PC-9 (cell line): ENCODE results near the gene ALG14. TPM values are rescaled to one million over a fixed set of nuclear protein-coding genes. Genes with fewer than 3 reads are reported as not detected.

Experiments
- BruUV-seq: library from RNA; stranded (reverse); fragments of 400-500 nt; replicated peaks from 2 replicates; lab custom pipeline; 2021; lab: Mats Ljungman, UMichigan
- CTCF ChIA-PET: fragments of 300-600 bp; sonication (Branson Sonifier 250); formaldehyde crosslinking; loops from one replicate; lab custom pipeline; 2022; ENCODE audit warnings: antibody characterized with exemption; lab: Charles Lee
- POLR2A ChIA-PET: fragments of 300-600 bp; sonication (Branson Sonifier 250); formaldehyde crosslinking; loops from one replicate; lab custom pipeline; 2022; ENCODE audit warnings: antibody characterized with exemption; ENCODE audit not compliant: unreplicated experiment; lab: Charles Lee
- DNase-seq, 2 experiments: peaks; one replicate each; pipeline versions ENCODE4 v3.0.0 to v3.0.0-alpha.2; 2015 to 2022; ENCODE audit warnings: mixed read lengths in 1 of 2
- H2AFZ ChIP-seq: fragments of 200-600 bp; sonication (generic); 2 replicates; pipeline ENCODE4 v1.8.1; 2017; ENCODE audit warnings: antibody characterized with exemption
- H3F3A ChIP-seq: fragments of 200-600 bp; sonication (generic); 2 replicates; pipeline ENCODE4 v1.8.1; 2017; ENCODE audit warnings: antibody characterized with exemption, mild to moderate bottlenecking, low read depth; ENCODE audit not compliant: insufficient read depth
- H3K27ac ChIP-seq: fragments of 200-600 bp; sonication (generic); 2 replicates; pipeline ENCODE4 v1.6.1; 2016; ENCODE audit warnings: mixed run types
- H3K27me3 ChIP-seq: fragments of 200-600 bp; sonication (generic); 2 replicates; pipeline ENCODE4 v1.6.1; 2016; ENCODE audit warnings: low read depth, mixed run types; ENCODE audit not compliant: insufficient read depth
- H3K36me3 ChIP-seq: fragments of 200-600 bp; sonication (generic); 2 replicates; pipeline ENCODE4 v1.6.1; 2016; ENCODE audit warnings: low read depth, mixed run types
- H3K4me1 ChIP-seq: fragments of 200-600 bp; sonication (generic); replicated peaks from 2 replicates; pipeline ENCODE4 v1.6.1; 2016; ENCODE audit warnings: mixed run types; ENCODE audit not compliant: insufficient read depth
- H3K4me2 ChIP-seq: fragments of 200-600 bp; sonication (generic); 2 replicates; pipeline ENCODE4 v1.6.1; 2017; ENCODE audit warnings: mixed run types
- H3K4me3 ChIP-seq: fragments of 200-600 bp; sonication (generic); 2 replicates; pipeline ENCODE4 v1.6.1; 2016; ENCODE audit warnings: mixed run types
- H3K79me2 ChIP-seq: fragments of 200-600 bp; sonication (generic); 2 replicates; pipeline ENCODE4 v1.6.1; 2017; ENCODE audit warnings: low read depth, mixed run types
- H3K9me2 ChIP-seq: fragments of 200-600 bp; sonication (generic); 2 replicates; pipeline ENCODE4 v1.8.1; 2017; ENCODE audit warnings: mild to moderate bottlenecking; ENCODE audit not compliant: insufficient read depth
- H3K9me3 ChIP-seq: fragments of 200-600 bp; sonication (generic); 2 replicates; pipeline ENCODE4 v1.8.1; 2016; ENCODE audit warnings: low read depth; ENCODE audit not compliant: insufficient read depth
- H4K20me1 ChIP-seq: fragments of 200-600 bp; sonication (generic); 2 replicates; pipeline ENCODE4 v1.8.1; 2017; ENCODE audit not compliant: insufficient read depth
- EZH2 ChIP-seq: fragments of 200-600 bp; sonication (generic); IDR thresholded peaks from 2 replicates; pipeline ENCODE4 v1.8.0; 2017; ENCODE audit warnings: antibody characterized with exemption, low read depth
- intact Hi-C: fragments of 100-400 bp; cut with micrococcal nuclease; formaldehyde crosslinking; loops from one replicate; pipeline ENCODE4 v1.10.0; 2022; ENCODE audit not compliant: unreplicated experiment
- total RNA-seq: library from RNA; stranded (reverse); gene quantifications from 2 replicates; pipeline ENCODE4 v1.2.3, GENCODE V29; 2021
- TF ChIP-seq, protein P1 (sequence below): fragments of 200-600 bp; sonication (generic); conservative IDR thresholded peaks from 2 replicates; pipeline ENCODE4 v1.6.1; 2017; ENCODE audit warnings: mixed run types, antibody characterized with exemption, mild to moderate bottlenecking, moderate library complexity

The ALG14 gene
- total RNA-seq, 1 experiment from 2014 or later = 8.6 TPM

DNA sequence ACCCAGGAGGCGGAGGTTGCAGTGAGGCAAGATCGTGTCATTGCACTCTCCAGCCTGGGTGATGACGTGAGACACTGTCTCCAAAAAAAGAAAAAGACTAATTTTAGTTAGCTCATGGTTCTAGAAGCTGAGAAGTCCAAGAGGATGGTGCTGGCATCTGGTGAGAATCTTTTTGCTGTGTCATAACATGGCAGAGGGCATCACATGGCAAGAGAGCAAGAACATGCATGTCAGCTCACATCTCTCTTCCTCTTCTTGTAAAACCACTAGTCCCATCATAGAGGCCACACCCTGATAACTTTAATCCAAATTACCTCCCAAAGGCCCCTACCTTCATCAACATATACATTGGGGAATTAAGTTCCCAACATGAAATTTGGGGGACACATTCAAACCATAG lies 132.0 kb downstream of the ALG14 start:
- DNase-seq = no peak
- Histone ChIP-seq H3K4me1 (peaks cover 30% of the 10 kb centered on the region), H3K4me2 (no peak overlapping the region), H3K4me3 (no peak overlapping the region), H3K9me2 (no peaks in the 10 kb centered on the region), H4K20me1 (no peaks in the 10 kb centered on the region), H3F3A (peaks cover 20% of the 10 kb centered on the region), H2AFZ (no peak overlapping the region), H3K36me3 (no peaks in the 10 kb centered on the region), H3K27me3 (no peaks in the 10 kb centered on the region), H3K79me2 (no peaks in the 10 kb centered on the region), H3K9me3 (no peaks in the 10 kb centered on the region), H3K27ac (no peak overlapping the region)
- TF ChIP-seq, protein P1, sequence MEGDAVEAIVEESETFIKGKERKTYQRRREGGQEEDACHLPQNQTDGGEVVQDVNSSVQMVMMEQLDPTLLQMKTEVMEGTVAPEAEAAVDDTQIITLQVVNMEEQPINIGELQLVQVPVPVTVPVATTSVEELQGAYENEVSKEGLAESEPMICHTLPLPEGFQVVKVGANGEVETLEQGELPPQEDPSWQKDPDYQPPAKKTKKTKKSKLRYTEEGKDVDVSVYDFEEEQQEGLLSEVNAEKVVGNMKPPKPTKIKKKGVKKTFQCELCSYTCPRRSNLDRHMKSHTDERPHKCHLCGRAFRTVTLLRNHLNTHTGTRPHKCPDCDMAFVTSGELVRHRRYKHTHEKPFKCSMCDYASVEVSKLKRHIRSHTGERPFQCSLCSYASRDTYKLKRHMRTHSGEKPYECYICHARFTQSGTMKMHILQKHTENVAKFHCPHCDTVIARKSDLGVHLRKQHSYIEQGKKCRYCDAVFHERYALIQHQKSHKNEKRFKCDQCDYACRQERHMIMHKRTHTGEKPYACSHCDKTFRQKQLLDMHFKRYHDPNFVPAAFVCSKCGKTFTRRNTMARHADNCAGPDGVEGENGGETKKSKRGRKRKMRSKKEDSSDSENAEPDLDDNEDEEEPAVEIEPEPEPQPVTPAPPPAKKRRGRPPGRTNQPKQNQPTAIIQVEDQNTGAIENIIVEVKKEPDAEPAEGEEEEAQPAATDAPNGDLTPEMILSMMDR = no peak
- no peak for TF ChIP-seq EZH2
- no TSS peak for BruUV-seq
- CTCF ChIA-PET = no interaction called here
- POLR2A ChIA-PET = no interaction called here
- intact Hi-C loops = no loop called here

DNA sequence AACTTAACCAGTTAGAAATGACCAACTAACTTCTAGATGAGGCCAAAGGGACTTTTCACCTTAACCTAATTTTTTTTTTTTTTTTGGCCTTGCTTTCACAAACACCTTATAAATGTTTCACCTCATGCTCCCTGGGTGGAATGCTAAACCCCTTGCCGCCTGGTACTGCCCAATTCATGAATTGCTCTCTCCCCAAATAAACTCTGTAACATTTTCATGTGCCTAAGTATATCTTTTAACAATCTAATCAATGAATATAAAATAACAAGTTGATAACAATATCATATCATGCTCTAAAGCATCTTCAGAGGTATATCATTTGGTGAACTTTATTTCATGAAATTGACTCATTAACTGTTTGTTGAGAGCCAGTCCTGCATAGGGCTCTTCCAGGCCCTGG lies 134.9 kb downstream of the ALG14 start:
- ChIA-PET POLR2A (interaction anchor here (0.6 kb wide), 1 partner anchor 70 kb away, joined by 5 read pairs; no protein-coding TSS in a partner anchor), CTCF (interaction anchor here (0.5 kb wide), 1 partner anchor 296 kb away, joined by 3 read pairs; the partner anchor contains the start of gene RWDD3)
- no peak overlapping the region for H3K27ac ChIP-seq
- H3K4me1 ChIP-seq = peaks cover 31% of the 10 kb centered on the region
- H3K27me3 ChIP-seq = no peaks in the 10 kb centered on the region
- no peak overlapping the region for H3K4me3 ChIP-seq
- peaks cover 23% of the 10 kb centered on the region for H3F3A ChIP-seq
- H4K20me1 ChIP-seq = no peaks in the 10 kb centered on the region
- no peaks in the 10 kb centered on the region for H3K79me2 ChIP-seq
- BruUV-seq = no TSS peak
- TF ChIP-seq, protein P1 = no peak
- no peak for TF ChIP-seq EZH2
- intact Hi-C loops = no loop called here
- no peaks in the 10 kb centered on the region for H3K9me3 ChIP-seq
- no peaks in the 10 kb centered on the region for H3K9me2 ChIP-seq
- DNase-seq = peak in 1 of 2 experiments; percentile 45
- peak overlapping the region; percentile 44 for H3K4me2 ChIP-seq
- no peaks in the 10 kb centered on the region for H3K36me3 ChIP-seq
- H2AFZ ChIP-seq = no peak overlapping the region

DNA sequence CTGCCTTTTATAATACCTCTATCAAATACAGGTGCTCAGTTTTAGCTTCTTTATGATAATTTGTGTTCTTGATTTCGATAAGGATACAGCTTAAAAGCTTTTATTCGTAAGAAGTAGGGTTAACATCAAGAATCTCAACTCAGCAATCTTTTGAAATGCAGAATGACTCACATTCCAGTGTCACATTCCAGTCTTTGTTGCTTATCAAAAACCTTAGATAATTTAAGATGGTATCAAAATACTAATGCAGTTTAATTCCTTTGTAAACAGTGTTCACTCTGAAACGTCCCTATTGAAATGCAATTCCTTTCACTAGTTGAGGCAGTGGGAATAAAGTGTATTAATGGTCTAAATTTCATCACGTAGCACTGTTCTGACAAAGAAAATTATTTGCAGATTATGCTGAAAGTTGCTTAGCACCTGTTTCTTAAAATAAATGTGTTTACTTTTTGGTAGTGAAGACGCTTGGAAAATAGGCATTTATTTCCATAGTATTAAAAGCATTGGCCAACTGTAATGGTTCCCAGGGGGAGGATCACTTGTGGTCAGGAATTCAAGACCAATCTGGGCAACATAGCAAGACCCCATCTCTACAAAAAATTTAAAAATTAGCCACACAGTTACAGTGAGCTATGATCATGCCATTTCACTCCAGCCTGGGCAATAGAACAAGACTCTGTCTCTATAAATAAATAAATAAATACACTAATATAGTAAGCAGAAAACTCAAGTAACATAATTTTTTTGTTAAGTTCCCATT lies 135.7 kb downstream of the ALG14 start:
- no peak overlapping the region for H3K4me3 ChIP-seq
- H2AFZ ChIP-seq = no peak overlapping the region
- DNase-seq = peak in 1 of 2 experiments; percentile 94
- H3K79me2 ChIP-seq = no peaks in the 10 kb centered on the region
- H3K36me3 ChIP-seq = no peaks in the 10 kb centered on the region
- intact Hi-C loops = no loop called here
- no TSS peak for BruUV-seq
- no peaks in the 10 kb centered on the region for H3K27me3 ChIP-seq
- H3K27ac ChIP-seq = peak overlapping the region; percentile 21; the same call in 1 of the 2 replicates
- H3K9me2 ChIP-seq = no peaks in the 10 kb centered on the region
- no peaks in the 10 kb centered on the region for H4K20me1 ChIP-seq
- peaks cover 23% of the 10 kb centered on the region for H3F3A ChIP-seq
- ChIA-PET CTCF (no interaction called here), POLR2A (interaction anchor here (0.5 to 0.7 kb wide), 5 partner anchors 19 to 82 kb away, joined by 3 to 13 read pairs (median 5); no protein-coding TSS in a partner anchor)
- peak overlapping the region; percentile 44 for H3K4me2 ChIP-seq
- no peaks in the 10 kb centered on the region for H3K9me3 ChIP-seq
- peaks cover 31% of the 10 kb centered on the region for H3K4me1 ChIP-seq
- TF ChIP-seq, protein P1 = no peak
- TF ChIP-seq EZH2 = no peak
